Kidney epithelial cell (primary cell): ENCODE measurements around the gene PCLO. TPM values are rescaled to one million over a fixed set of nuclear protein-coding genes. Genes with fewer than 3 reads are reported as not detected.

Experiments used
- DNase-seq: peaks from one replicate; pipeline ENCODE4 v3.0.0-alpha.2; 2010; ENCODE audit warnings: low read depth
- H3K27me3 ChIP-seq: 2 replicates; pipeline ENCODE4 v1.6.0; 2011; ENCODE audit warnings: low read length; ENCODE audit not compliant: control insufficient read depth, insufficient read depth
- H3K36me3 ChIP-seq: 2 replicates; pipeline ENCODE4 v1.5.1; 2011; ENCODE audit warnings: low read length; ENCODE audit not compliant: control insufficient read depth, insufficient read depth
- H3K4me3 ChIP-seq: 2 replicates; pipeline ENCODE4 v1.5.1; 2011; ENCODE audit warnings: low read depth, mild to moderate bottlenecking, control low read depth, low read length
- total RNA-seq: library from RNA; depleted of rRNA; stranded (reverse); fragments of >200 nt; gene quantifications from 2 replicates; pipeline ENCODE4 v1.2.3, GENCODE V29; 2015
- TF ChIP-seq, protein P1 (sequence below): IDR thresholded peaks from 2 replicates; pipeline ENCODE4 v1.5.1; 2011; ENCODE audit warnings: mild to moderate bottlenecking, moderate library complexity, low read length, control low read depth, inconsistent platforms; ENCODE audit not compliant: insufficient read depth, poor library complexity, severe bottlenecking

PCLO gene
- total RNA-seq, 1 donor from 2014 or later: 4.7 TPM

DNA sequence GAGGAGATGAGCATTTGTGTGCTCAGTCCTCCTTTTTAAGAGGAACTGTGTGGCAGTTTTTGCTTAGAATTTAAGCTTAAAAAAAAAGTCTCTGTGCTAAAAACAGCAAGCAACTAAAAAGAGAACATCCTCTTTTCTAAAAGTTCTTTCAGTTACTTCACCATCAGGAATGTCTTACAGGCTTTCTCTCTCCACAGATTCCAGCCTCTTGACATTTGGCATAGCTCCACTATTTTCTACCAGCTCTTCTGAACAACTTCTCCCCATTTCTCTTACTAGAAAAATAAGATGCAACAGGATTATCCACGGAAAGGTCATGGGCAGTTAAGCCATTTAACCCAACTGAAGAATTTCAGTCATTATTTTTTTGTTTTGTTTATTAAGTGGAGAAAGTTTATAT, 13.2 kb downstream of the PCLO start:
- TF ChIP-seq, protein P1, sequence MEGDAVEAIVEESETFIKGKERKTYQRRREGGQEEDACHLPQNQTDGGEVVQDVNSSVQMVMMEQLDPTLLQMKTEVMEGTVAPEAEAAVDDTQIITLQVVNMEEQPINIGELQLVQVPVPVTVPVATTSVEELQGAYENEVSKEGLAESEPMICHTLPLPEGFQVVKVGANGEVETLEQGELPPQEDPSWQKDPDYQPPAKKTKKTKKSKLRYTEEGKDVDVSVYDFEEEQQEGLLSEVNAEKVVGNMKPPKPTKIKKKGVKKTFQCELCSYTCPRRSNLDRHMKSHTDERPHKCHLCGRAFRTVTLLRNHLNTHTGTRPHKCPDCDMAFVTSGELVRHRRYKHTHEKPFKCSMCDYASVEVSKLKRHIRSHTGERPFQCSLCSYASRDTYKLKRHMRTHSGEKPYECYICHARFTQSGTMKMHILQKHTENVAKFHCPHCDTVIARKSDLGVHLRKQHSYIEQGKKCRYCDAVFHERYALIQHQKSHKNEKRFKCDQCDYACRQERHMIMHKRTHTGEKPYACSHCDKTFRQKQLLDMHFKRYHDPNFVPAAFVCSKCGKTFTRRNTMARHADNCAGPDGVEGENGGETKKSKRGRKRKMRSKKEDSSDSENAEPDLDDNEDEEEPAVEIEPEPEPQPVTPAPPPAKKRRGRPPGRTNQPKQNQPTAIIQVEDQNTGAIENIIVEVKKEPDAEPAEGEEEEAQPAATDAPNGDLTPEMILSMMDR: no peak
- no peaks in the 10 kb centered on the region for H3K27me3 ChIP-seq
- DNase-seq: no peak
- no peak overlapping the region for H3K4me3 ChIP-seq
- H3K36me3 ChIP-seq: no peaks in the 10 kb centered on the region

DNA sequence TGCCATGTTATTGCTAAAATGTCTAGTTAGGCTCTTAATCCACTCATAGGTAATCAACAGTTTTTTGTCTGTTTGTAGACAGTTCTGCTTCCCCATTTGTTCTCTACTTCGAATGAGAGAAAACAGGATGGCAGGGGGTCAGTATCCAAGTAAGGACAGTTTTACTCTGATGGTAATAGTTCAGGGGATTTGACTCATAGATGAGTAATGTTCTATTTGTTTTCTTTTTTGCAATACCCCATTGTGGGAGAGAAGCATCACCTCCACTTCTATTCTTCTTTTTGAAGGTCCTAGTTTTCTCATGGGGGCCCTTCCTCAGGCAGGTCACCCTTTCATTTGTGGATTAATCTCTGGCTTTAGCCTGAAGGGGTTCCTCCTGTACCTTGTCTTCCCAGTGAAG, 13.9 kb downstream of the PCLO start:
- no peak overlapping the region for H3K4me3 ChIP-seq
- TF ChIP-seq, protein P1: no peak
- no peaks in the 10 kb centered on the region for H3K27me3 ChIP-seq
- no peaks in the 10 kb centered on the region for H3K36me3 ChIP-seq
- peak; percentile 41 for DNase-seq

DNA sequence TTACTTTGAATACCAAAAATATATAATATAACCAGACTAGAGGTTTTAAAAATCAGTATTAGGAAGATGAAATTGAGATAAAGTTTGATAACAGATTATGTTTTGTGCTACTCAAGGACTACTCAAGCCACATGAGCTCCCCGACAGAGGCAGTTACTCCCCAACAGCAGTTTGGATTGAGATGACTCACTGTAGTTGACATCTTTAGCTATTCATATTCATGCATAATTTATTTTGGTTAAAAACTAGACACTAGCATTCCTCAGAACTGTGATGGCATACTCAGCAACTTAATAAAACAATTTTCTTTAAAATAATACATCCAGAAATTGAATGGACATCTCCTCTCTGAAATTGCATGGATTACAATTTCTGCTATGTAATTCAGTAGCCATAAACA, 19.6 kb downstream of the PCLO start:
- TF ChIP-seq, protein P1: no peak
- H3K27me3 ChIP-seq: no peaks in the 10 kb centered on the region
- H3K4me3 ChIP-seq: no peak overlapping the region
- no peaks in the 10 kb centered on the region for H3K36me3 ChIP-seq
- no peak for DNase-seq

DNA sequence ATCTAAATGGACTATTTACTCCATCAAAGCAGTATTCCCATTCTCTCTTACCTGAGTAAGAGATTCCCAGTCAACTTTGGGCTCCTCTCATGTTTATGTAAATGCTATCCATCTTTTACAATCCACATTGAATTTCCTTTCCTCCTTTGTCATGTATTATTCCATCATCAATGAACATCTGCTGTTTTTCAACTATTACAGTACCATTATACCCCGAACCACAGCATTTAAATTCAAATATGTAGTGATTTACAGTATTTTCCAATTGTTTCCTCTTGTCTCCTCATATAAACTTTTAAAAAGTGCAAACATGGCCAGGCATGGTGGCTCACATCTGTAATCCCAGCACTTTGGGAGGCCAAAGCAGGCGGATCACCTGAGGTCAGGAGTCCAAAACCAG, 20.3 kb downstream of the PCLO start:
- Histone ChIP-seq H3K27me3 (no peaks in the 10 kb centered on the region), H3K36me3 (no peaks in the 10 kb centered on the region), H3K4me3 (no peak overlapping the region)
- no peak for DNase-seq
- TF ChIP-seq, protein P1: no peak

DNA sequence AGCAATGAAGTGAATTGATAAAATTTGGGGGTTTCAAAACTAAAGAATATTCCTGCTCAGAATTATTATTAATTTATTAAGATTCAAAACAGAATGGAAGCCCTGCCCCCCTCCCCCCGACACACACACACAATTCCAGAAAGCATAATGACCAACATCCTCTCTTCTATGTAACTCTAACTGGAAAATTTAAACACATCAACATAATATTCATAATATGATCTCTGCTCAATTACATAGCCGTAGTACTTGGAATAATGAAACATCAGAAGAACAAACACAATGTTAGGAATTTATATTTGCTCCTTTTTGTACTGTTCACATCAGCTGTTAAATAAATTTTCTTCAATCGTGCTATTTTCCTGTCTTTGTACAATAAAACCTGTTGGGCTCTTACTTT, 20.8 kb downstream of the PCLO start:
- no peak overlapping the region for H3K4me3 ChIP-seq
- DNase-seq: no peak
- TF ChIP-seq, protein P1: no peak
- H3K36me3 ChIP-seq: no peaks in the 10 kb centered on the region
- no peaks in the 10 kb centered on the region for H3K27me3 ChIP-seq
